Hindlimb muscle (tissue), 1 donor: ENCODE measurements around the gene ECT2. TPM values are rescaled to one million over a fixed set of nuclear protein-coding genes. Genes with fewer than 3 reads are reported as not detected.
"Not testable (repeated sequence)": the region's sequence is repeated elsewhere in the genome, so short reads cannot be mapped to it uniquely, and the experiment has no call there.

Experiments
- DNase-seq: peaks from one replicate; pipeline ENCODE4 v3.0.0-alpha.2; 2013
- polyA plus RNA-seq: library from polyadenylated mRNA; unstranded; fragments of 120-200 nt; gene quantifications from one replicate; pipeline ENCODE4 v1.2.1, GENCODE V29; 2013; ENCODE audit not compliant: insufficient read length

Gene ECT2
- polyA plus RNA-seq, 1 donor = 12.1 TPM

DNA sequence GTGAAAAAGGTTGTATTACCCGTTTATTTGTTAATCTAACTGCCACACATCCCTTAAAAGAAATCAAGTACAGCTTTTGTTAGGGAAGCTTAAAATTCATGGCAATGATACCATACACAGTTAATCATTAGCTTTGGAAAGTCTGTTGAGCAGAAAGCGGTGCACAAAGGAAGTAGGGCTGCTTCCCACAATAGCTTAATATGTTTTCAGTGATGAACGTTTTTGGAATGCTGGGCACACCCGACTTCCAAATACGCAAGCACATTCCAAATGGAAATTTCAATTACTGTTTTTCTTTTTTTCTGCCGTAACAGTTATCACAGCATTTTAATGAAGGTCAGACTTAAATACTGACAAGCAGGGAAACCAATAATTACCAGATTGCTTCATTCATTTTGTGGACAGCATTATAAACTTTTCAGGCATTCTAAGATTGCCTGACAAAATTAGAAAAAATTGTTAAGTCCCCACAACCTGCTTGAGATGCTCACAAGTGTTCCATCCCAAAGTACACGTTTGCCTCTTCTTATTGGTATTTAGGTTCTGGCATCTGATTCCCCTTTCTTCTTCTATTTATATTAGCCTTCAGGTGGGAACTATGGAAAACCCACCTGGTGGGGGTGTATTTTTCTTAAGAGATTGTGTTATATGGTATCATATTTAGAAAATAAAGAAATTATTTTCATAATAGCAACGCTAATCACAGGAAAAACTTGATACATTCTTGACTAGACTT lies 1.1 kb upstream of the ECT2 start:
- DNase-seq = peak; percentile 46

DNA sequence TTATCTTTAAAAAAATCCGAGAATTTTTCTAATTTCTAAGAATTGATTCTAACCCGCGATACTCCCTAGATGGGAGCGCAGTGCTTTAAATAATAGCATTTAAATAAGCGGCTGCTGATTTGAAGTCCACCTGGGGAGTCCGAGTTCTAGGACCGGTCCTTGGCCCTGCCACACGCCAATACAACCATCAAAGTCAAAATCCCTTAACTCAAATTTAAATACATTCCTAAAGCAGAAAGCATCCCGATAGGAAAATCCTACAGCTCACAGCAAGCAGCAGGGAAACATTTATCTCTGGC lies 508 bp upstream of the ECT2 start:
- DNase-seq = no peak

DNA sequence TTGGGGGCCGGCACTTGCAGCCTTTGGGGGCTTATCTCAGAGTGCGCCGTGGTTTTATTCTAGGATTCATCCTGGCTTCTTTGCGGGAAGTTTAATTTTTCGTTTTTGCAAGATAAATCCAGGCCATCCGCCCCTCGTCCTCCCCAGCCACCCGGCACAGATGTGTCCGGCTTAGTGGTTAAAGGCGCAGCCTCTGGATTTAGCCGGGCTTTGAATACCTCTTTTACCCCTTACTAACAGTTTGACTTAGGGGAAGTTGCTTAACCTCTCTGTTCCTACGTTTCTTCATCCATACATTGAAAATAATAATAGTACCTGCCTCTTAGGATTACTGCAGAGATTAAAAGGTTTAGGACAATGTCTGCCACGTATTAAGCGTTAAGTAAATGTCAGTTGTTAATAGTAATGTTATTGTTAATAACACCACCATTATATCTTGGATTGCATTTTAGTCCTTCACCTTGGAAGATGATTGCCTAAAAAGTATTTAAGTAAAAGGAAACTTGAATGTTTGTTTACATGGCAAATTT lies 714 bp downstream of the ECT2 start:
- DNase-seq = no peak

DNA sequence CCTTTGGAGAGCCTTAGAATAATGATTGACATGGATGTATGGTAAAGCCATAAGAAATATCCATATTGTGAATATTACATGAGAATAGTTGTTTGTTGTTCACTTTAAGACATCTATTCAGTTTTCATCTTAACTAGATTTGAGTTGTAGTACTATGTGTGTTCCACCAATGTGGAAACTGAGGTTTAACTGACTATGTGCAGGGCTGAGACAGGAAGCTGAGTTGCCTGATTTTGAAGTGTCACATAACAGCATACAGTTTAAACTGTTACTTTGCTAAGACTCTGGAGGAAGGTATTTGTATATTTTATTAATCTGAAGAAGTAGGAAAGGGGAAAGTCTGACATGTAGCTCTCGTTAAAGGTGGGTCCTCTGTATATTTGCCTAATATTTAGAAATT lies 2.1 kb downstream of the ECT2 start:
- DNase-seq = no peak

GRCh38 chr3:172753125-172753524 lies 2.6 kb downstream of the ECT2 start:
- no peak for DNase-seq

DNA sequence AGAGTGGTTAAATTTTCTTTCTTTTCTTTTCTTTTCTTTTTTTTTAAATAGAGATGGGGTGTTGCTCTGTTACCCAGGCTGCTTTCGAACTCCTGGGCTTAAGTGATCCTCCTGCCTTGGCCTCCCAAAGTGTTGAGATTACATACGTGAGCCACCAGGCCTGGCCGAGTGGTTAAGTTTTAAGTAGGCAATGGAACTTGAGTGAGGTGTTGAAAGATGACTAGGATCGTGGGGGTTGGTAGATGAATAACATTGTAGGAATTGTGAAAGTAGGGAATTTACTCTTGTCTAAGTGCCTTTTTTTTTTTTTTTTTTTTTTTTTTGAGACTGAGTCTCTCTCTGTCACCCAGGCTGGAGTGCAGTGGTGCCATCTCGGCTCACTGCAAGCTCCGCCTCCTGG lies 9.9 kb downstream of the ECT2 start:
- not testable (repeated sequence) for DNase-seq

GRCh38 chr3:172766241-172766640 lies 15.7 kb downstream of the ECT2 start:
- no peak for DNase-seq

DNA sequence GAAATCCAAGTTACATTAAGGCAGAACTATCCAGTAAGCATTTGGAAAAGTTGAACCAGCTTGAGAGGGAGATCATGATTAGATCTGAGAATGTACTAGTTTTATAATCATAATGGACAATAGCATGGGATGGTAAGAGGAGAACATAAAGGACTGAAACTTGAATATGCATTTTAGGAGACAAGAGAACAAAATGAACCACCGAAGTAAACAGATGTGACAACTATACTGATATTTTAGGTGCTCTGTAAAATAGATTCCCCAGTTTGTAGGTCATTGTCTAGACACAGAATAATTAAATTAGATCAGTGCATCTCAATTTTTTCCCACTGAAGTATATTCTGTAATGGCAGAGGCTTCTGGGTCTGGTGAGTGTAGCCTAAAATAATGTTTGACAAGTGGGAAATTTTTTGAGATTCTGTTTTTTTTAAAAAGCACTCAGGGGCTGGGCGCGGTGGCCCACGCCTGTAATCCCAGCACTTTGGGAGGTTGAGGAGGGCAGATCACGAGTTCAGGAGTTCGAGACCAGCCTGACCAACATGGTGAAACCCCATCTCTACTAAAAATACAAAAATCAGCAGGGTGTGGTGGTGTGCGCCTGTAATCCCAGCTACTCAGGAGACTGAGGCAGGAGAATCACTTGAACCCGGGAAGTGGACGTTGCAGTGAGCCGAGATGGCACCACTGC lies 16.3 kb downstream of the ECT2 start:
- DNase-seq = no peak

GRCh38 chr3:172770382-172770781 lies 19.9 kb downstream of the ECT2 start:
- no peak for DNase-seq

DNA sequence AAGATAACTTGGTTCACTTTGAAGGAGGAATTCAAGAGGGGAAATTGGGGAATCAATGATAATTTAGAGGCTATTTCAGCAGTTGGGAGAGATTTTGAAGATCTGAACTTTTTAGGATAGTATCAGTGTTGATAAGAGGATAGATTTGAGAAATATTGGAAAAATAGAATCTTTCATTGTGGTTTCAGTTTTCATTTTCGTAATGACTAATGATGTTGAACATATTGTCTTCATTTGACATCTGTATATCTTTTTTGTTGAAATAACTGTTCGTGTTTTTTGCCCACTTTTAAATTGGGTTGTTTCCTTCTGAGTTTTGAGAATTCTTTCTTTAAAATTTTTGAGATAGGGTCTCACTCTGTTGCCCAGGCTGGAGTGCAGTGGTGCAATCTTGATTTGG lies 21.1 kb downstream of the ECT2 start:
- no peak for DNase-seq

GRCh38 chr3:172776049-172776717 lies 25.7 kb downstream of the ECT2 start:
- no peak for DNase-seq

DNA sequence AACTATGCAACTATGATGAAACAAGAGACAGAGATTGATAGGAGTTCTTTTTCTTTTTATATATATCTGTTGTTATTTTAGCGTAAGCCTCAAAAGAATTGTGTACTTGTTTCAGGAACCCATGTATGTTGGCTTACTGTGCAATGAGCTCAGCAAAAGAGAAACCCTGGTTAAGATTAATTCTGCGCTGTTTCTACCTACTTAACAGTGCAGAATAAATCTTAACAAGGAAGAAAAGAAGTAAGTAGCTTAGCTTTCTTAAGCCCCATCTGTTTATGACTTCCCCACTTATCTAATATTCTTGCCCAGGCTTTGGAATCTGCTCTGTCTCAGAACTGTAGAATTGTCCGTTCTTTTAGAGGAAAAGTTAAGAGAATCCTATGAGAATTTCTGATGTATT lies 27.4 kb downstream of the ECT2 start:
- DNase-seq = no peak

DNA sequence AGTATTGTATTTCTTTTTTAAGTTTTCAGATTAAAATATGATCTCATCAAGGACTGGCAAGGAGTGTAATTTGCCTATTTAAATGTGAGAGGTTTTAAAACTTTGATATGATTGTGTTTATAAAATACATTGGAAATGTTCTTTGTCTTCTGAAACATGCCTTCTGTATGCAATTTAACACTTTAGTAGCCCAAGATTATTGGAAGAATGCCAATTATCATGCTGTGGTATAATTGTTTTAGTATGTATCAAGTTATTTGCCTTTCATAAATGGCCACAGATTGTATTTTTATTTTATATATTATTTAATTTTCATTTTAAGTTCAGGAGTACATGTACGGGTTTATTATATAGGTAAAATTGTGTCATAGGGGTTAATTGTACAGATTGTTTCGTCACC lies 31.7 kb downstream of the ECT2 start:
- DNase-seq = no peak

GRCh38 chr3:172786036-172786435 lies 35.5 kb downstream of the ECT2 start:
- DNase-seq = peak; percentile 14

- no peak for DNase-seq
These were observed 36.5 kb downstream of the ECT2 start for GRCh38 chr3:172787019-172787418.

- DNase-seq = no peak
These were observed 37.2 kb downstream of the ECT2 start for GRCh38 chr3:172787746-172788145.

DNA sequence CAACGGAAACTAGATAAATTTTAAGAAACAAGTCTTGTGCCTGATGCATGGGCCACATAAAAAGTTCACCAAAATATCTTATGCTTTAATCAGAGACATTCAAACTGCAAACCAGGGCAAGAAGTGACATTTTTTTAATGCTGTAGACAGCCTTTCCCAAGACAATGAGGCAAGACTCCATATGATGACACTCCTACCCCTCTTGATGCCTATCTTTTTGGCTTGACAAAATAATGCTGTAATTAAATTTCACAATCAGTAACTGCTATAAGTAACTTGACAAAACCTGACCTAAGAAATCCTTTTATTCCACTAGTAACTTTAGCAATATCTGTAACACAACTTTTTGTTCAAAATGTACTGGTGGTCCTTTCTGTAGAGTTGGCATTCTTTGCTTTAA lies 48.7 kb downstream of the ECT2 start:
- no peak for DNase-seq

GRCh38 chr3:172800156-172800555 lies 49.6 kb downstream of the ECT2 start:
- no peak for DNase-seq

DNA sequence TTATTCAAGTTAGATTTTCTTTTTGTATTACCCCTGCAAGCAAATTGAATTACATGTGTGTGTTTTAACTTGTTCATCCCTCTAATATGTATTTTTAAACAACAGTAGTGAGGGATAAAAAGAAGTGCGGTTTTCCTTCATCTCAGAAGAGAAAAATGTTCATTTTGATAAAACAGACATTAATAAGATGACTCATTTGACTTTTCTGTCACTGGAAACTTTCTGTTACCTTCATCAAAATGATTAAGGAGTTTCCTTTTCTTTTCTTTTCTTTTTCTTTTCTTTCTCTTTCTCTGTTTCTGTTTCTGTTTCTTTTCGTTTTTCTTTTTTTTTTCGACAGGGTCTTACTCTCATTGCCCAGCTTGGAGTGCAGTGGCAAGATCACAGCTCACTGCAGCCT lies 53.0 kb downstream of the ECT2 start:
- DNase-seq = no peak

- DNase-seq = no peak
These were observed 53.8 kb downstream of the ECT2 start for GRCh38 chr3:172804323-172804722.

DNA sequence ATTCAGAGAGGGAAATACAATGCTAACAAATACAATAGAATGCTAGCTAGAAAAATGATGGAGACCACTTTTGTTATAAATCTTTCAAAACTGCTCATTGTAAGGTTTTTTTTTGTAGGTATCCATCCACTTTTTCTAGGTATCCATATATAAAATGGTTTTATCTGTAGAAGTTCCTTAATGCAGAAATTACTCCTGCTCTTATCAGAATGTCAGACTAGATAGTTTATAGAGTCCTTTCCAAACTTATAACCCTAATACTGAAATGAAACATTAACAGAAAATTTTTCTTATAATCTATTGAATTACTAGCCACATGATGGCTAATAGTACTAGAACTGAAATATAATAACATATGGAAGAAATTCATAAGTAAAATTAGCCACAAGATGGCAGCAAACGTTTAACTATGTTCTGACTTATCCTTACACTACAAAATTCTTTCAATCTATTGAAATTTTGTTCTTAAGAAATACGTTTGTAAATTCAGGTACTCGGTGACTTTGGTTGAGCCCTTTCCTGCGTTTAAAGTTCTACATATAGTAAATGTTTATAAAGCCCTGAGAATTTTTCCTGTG lies 58.5 kb downstream of the ECT2 start:
- peak; percentile 24 for DNase-seq

- no peak for DNase-seq
These were observed 60.6 kb downstream of the ECT2 start for GRCh38 chr3:172811099-172811498.

GRCh38 chr3:172813462-172813861 lies 62.9 kb downstream of the ECT2 start:
- no peak for DNase-seq
